Gastroesophageal sphincter (tissue), 4 donors: ENCODE data around the gene TMEM131L. TPM values are rescaled to one million over a fixed set of nuclear protein-coding genes. Genes with fewer than 3 reads are reported as not detected.

Experiments
- ATAC-seq: fragments of 150-250 bp; one replicate; pipeline ENCODE4 v1.9.1; 2016; ENCODE audit warnings: mild to moderate bottlenecking, moderate library complexity
- H3K27ac ChIP-seq, 4 donors: fragments of 200-600 bp; sonication (generic) in 3 of 4; 1 replicate in 3 of 4; 2 replicates in 1 of 4; pipeline ENCODE4 v1.5.1; 2016 to 2019
- H3K27me3 ChIP-seq: fragments of 200-600 bp; sonication (generic); one replicate; pipeline ENCODE4 v1.5.1; 2019
- H3K36me3 ChIP-seq, 2 donors: fragments of 200-600 bp; sonication (generic); one replicate each; pipeline ENCODE4 v1.5.1; 2019; ENCODE audit warnings: control low read depth in 1 of 2
- H3K4me1 ChIP-seq, 3 donors: fragments of 200-600 bp; sonication (generic); 1 replicate in 2 of 3; 2 replicates in 1 of 3; pipeline ENCODE4 v1.5.1; 2016 to 2019; ENCODE audit warnings: control low read depth in 2 of 3
- H3K4me3 ChIP-seq, 2 donors: fragments of 200-600 bp; sonication (generic); one replicate each; pipeline ENCODE4 v1.5.1; 2019; ENCODE audit warnings: mild to moderate bottlenecking in 1 of 2, moderate library complexity in 1 of 2
- H3K9me3 ChIP-seq, 3 donors: fragments of 200-600 bp; sonication (generic); one replicate each; pipeline ENCODE4 v1.5.1; 2017 to 2019; ENCODE audit warnings: control low read depth in 2 of 3
- CTCF ChIP-seq, 4 experiments: fragments of 200-600 bp in 2 of 4; fragments of 450-650 bp in 2 of 4; sonication (generic) in 1 of 4; IDR thresholded peaks; one replicate each; pipeline ENCODE4 v1.5.1; 2017 to 2019; ENCODE audit warnings: antibody characterized with exemption in 4 of 4, mild to moderate bottlenecking in 2 of 4, moderate library complexity in 2 of 4
- EP300 ChIP-seq: sonication (generic); formaldehyde crosslinking; IDR thresholded peaks from one replicate; pipeline ENCODE4 v1.6.1; 2017; ENCODE audit warnings: antibody characterized with exemption, mild to moderate bottlenecking
- POLR2A ChIP-seq, 2 donors: fragments of 450-650 bp; IDR thresholded peaks; one replicate each; pipeline ENCODE4 v1.6.1; 2017; ENCODE audit warnings: antibody characterized with exemption in 2 of 2, mild to moderate bottlenecking in 2 of 2, moderate library complexity in 1 of 2
- POLR2AphosphoS5 ChIP-seq: sonication (generic); formaldehyde crosslinking; IDR thresholded peaks from one replicate; pipeline ENCODE4 v1.6.1; 2017; ENCODE audit warnings: antibody characterized with exemption
- WGBS, 2 donors: methylation state at CpG; one replicate each; pipeline ENCODE4 v1.1.5; 2018; ENCODE audit warnings: low coverage in 1 of 2; 5-methylcytosine and 5-hydroxymethylcytosine counted together
- total RNA-seq, 4 donors: library from RNA; depleted of rRNA; stranded (reverse); fragments of >200 nt; gene quantifications; one replicate each; pipeline ENCODE4 v1.1.0, GENCODE V29; 2016

Gene TMEM131L
- total RNA-seq, 4 donors from 2014 or later = 14.2 to 24.0 (median 18.4) TPM

- 34 to 61% methylated on average over 2 to 3 of the region's 3 CpGs for WGBS, 2 donors
- Histone ChIP-seq H3K4me1 (no peaks in the 10 kb centered on the region), H3K4me3 (no peak overlapping the region), H3K27me3 (no peaks in the 10 kb centered on the region), H3K27ac (peak overlapping the region in 2 of 4 donors; percentile 15 to 62), H3K36me3 (no peaks in the 10 kb centered on the region), H3K9me3 (no peaks in the 10 kb centered on the region)
- no peak for ATAC-seq
- TF ChIP-seq CTCF (IDR thresholded peaks at IDR 0.05) (no peak), EP300 (no peak), POLR2AphosphoS5 (no peak), POLR2A (IDR thresholded peaks at IDR 0.05) (no peak)
Measured at GRCh38 chr4:153651116-153651515, 185.0 kb downstream of the TMEM131L start.

GRCh38 chr4:153651587-153651986, 185.4 kb downstream of the TMEM131L start:
- no peaks in the 10 kb centered on the region for H3K4me1 ChIP-seq
- H3K36me3 ChIP-seq = no peaks in the 10 kb centered on the region
- WGBS, 2 donors = 39 to 68% methylated on average over 4 to 5 of the region's 5 CpGs
- H3K27ac ChIP-seq = peak overlapping the region in 3 of 4 donors; percentile 38 to 62 (median 39)
- H3K9me3 ChIP-seq = no peaks in the 10 kb centered on the region
- TF ChIP-seq POLR2AphosphoS5 (no peak), POLR2A (IDR thresholded peaks at IDR 0.05) (no peak), CTCF (IDR thresholded peaks at IDR 0.05) (no peak), EP300 (no peak)
- no peak overlapping the region for H3K4me3 ChIP-seq
- ATAC-seq = peak; percentile 61
- H3K27me3 ChIP-seq = no peaks in the 10 kb centered on the region

- H3K4me1 ChIP-seq = no peaks in the 10 kb centered on the region
- H3K27ac ChIP-seq = peak overlapping the region in 3 of 4 donors; percentile 38 to 62 (median 39)
- TF ChIP-seq POLR2A (IDR thresholded peaks at IDR 0.05) = no peak
- H3K36me3 ChIP-seq = no peaks in the 10 kb centered on the region
- 75 to 78% methylated on average over 5 to 7 of the region's 11 CpGs for WGBS, 2 donors
- ATAC-seq = peak; percentile 62
- no peaks in the 10 kb centered on the region for H3K9me3 ChIP-seq
- no peak overlapping the region for H3K4me3 ChIP-seq
- no peaks in the 10 kb centered on the region for H3K27me3 ChIP-seq
Measured at GRCh38 chr4:153652051-153652784, 186.1 kb downstream of the TMEM131L start.

GRCh38 chr4:153655002-153655541, 188.9 kb downstream of the TMEM131L start:
- Histone ChIP-seq H3K4me1 (no peaks in the 10 kb centered on the region), H3K36me3 (no peaks in the 10 kb centered on the region), H3K27ac (peak overlapping the region in 2 of 4 donors; percentile 25 to 43), H3K9me3 (no peaks in the 10 kb centered on the region), H3K27me3 (peaks cover 10% of the 10 kb centered on the region), H3K4me3 (no peak overlapping the region)
- TF ChIP-seq EP300 (no peak), CTCF (IDR thresholded peaks at IDR 0.05) (no peak), POLR2A (IDR thresholded peaks at IDR 0.05) (no peak), POLR2AphosphoS5 (no peak)
- ATAC-seq = no peak
- 54 to 57% methylated on average over 4 of the region's 4 CpGs for WGBS, 2 donors

- TF ChIP-seq POLR2A (IDR thresholded peaks at IDR 0.05) (no peak), EP300 (no peak), POLR2AphosphoS5 (no peak), CTCF (IDR thresholded peaks at IDR 0.05) (no peak)
- H3K4me1 ChIP-seq = no peaks in the 10 kb centered on the region
- H3K27ac ChIP-seq = peak overlapping the region in 2 of 4 donors; percentile 32 to 43
- no peaks in the 10 kb centered on the region for H3K36me3 ChIP-seq
- no peak overlapping the region for H3K4me3 ChIP-seq
- ATAC-seq = peak; percentile 52
- no peaks in the 10 kb centered on the region for H3K9me3 ChIP-seq
- WGBS, 2 donors = 70 to 76% methylated on average over 3 to 4 of the region's 4 CpGs
- peaks cover 10% of the 10 kb centered on the region for H3K27me3 ChIP-seq
Measured at GRCh38 chr4:153655928-153656327, 189.8 kb downstream of the TMEM131L start.
